ENCODE measurements around the gene AJM1.
"Not testable (repeated sequence)": the region's sequence is repeated elsewhere in the genome, so short reads cannot be mapped to it uniquely, and the experiment has no call there.

Gene AJM1

GRCh38 chr9:136842380-136842948, at the start of gene AJM1:
Gene AJM1, plus strand, starts transcription at chr9:136842478. Its CDS starts 1,937 bp downstream, at chr9:136844415.
- DNase-seq (ENCODE audit: low read depth in 2 of 2): peak; percentile 52 to 53

DNA sequence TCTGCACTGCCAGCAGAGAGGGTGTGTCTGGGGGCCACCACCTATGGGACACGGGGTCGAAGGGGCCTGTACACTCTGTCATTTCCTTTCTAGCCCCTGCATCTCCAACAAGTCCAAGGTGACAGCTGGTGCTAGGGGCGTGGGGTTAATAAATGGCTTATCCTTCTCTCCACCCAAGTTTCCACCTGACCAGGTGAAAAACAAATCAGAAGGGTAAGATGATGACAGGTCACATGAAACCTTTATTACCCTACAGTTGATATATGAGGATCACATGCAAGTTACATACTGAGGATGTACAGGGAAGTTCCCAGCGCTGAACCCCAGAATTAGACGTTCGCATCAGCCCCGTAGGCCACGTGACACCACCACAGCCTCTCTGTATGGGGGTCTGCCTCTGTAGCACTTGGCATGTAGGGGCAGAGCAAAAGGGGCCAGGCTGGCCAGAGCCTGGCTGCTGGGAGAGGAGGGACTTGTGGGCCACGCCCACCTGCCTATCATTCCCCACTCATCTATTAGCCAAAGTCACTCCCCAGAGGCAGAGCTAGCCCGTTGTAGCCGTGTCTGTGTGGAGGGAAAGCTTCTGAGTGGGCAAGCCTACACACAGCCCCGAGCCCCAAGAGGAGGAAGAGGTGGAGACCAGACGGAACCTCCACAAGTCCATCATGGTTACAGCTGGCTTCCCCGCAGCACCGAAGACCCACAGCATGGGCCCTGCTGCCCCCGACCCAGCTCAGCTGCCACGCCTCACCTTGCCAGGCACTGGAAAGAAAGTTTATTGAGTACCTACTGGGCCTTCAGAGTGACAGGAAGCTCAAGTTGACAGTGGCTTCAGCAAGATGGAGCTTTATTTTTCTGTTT, 49.0 kb upstream of the AJM1 start:
- DNase-seq (ENCODE audit: low read depth in 2 of 2): no peak

- no peak for DNase-seq (ENCODE audit: low read depth in 2 of 2)
These were observed 47.8 kb upstream of the AJM1 start for GRCh38 chr9:136794281-136794999.

DNA sequence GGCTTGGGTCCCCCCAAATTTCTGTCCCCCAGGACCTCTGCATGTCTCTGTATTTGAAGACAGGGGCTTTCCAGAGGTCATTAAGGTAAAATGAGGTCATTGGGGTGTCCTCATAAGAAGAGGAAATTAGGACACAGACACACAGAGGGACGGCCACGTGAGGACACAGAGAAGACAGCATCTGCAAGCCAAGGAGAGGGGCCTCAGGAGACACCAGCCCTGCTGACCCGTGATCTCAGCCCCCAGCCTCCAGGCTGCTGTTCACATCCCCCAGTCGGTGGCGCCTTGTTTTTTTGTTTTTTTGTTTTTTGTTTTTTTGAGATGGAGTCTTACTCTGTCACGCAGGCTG, 47.3 kb upstream of the AJM1 start:
- DNase-seq (ENCODE audit: low read depth in 2 of 2): no peak

DNA sequence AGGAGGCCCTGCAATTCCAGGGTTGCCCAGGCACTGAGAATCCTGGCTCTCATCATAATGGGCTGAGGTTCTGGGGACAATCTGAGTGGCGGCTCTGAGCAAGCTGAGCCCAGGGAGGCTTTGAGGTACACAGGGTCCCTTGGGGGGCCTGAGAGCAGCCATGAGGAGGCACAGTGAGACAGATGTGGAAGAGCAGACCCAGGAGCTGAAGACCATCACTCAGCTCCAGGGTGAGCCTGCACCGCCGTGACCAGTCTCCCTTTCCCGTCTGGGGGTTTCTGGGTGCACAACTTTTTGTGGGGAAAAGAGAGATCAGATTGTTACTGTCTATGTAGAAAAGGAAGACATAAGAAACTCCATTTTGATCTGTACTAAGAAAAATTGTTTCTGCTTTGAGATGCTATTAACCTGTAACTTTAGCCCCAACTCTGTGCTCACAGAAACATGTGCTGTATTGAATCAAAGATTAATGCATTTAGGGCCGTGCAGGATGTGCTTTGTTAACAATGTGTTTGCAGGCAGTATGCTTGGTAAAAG, 46.0 kb upstream of the AJM1 start, which contains the start of gene CCDC183:
Gene CCDC183 (plus strand): TSS at position 101 of the 537 bp plus-strand sequence. CDS start 60 bp downstream, at position 161.
- no peak for DNase-seq (ENCODE audit: low read depth in 2 of 2)

DNA sequence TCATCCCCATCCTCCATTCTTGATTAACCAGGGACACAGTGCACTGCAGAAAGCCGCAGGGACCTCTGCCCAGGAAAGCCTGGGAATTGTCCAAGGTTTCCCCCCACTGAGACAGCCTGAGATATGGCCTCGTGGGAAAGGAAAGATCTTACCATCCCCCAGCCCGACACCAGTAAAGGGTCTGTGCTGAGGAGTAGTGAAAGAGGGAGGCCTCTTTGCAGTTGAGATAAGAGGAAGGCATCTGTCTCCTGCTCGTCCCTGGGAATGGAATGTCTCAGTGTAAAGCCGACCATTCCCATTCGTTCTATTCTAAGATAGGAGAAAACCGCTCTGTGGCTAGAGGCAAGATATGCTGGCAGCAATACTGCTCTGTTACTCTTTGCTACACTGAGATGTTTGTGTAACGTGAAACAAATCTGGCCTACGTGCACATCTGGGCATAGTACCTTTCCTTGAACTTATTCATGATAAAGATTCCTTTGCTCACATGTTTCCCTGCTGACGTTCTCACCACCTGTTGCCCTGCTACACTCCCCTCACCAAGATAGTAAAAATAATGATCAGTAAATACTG, 45.4 kb upstream of the AJM1 start:
- DNase-seq (ENCODE audit: low read depth in 2 of 2): not testable (repeated sequence)

GRCh38 chr9:136798708-136799078, 43.6 kb upstream of the AJM1 start:
- DNase-seq (ENCODE audit: low read depth in 2 of 2): no peak

DNA sequence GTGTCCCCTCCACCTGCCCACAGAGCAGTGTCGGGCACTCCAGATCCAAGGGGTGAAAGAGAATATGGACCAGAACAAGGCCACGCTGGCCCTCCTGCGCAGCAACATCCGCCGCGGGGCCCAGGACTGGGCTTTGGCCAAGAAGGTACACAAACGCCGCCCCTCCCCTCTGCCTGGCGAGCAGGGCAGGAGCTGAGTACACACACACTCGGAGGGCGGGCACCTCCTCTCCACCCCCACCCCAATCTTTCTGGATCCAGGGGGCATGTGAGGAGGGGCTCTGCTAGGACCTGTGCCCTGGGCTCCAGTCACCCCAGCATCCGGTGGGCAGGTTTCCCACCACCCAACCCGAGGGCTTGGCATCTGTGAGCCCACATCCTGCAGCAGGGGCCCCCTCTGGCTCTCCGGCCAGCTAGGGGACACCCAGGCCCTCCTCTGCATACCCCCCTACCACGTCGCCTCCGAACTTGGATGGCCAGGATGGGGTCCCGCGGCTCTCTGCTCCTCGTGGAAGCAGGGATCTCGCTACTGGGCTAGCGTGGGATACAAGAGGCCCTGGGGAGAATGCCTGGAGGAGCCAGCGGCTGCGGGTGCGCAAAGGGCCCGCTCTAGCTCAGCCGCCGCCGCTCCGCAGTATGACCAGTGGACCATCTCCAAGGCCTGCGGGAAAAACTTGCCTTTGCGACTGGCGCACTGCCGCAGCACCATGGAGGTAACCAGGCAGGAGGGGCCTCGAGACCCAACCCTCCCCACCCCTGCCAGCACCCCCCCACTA, 43.0 kb upstream of the AJM1 start:
- DNase-seq (ENCODE audit: low read depth in 2 of 2): no peak

GRCh38 chr9:136799854-136800657, 42.2 kb upstream of the AJM1 start:
- peak; percentile 79 to 85 for DNase-seq (ENCODE audit: low read depth in 2 of 2)

- DNase-seq (ENCODE audit: low read depth in 2 of 2): no peak
These were observed 40.0 kb upstream of the AJM1 start for GRCh38 chr9:136802321-136802720.

GRCh38 chr9:136803009-136803550, 39.2 kb upstream of the AJM1 start:
- not testable (repeated sequence) for DNase-seq (ENCODE audit: low read depth in 2 of 2)

DNA sequence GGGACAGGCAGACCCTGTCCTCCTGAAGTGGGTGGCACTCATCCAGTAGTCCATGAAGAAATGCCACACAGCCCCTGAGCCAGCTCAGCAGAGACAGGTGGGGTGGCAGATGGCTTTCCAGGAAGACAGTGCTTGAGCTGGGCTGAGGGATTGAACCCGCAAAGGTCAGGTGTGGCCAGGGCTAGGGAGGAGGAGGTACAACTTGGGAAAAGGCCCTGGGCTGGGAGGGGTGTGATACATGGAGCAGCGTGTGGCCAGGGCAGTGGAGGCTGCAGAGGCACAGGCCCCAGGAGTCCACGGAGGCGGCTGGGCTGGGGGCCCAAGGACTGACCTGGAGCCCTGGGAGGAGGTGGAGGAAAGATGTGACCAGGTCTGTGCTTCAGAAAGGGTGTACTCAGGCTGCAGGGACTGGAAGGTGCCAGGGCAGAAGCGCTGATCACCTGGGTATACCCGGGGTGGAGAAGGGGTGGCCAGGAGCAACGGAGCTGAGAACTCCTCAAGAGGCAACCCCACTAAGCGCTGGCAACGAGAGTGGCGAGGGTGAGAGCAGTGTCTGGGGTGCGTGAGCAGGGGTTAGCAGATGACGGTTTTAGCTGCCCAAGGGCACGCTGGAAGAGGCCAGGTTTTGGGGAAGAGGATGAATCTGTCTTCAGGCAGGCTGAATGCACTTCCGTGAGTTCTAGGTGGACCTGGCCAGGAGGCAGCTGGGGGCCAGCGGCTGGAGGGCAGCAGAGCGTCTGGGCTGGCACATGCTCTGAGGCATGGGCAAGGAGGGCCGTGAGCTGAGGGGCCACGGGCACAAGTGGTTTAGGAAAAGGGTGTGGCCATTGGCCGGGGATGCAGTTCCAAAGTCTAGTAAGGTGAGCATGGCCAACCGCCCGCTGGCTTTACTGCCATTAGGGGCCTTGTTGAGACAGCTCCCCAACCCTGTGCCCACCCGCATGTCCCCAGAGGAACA, 38.4 kb upstream of the AJM1 start:
- no peak for DNase-seq (ENCODE audit: low read depth in 2 of 2)

DNA sequence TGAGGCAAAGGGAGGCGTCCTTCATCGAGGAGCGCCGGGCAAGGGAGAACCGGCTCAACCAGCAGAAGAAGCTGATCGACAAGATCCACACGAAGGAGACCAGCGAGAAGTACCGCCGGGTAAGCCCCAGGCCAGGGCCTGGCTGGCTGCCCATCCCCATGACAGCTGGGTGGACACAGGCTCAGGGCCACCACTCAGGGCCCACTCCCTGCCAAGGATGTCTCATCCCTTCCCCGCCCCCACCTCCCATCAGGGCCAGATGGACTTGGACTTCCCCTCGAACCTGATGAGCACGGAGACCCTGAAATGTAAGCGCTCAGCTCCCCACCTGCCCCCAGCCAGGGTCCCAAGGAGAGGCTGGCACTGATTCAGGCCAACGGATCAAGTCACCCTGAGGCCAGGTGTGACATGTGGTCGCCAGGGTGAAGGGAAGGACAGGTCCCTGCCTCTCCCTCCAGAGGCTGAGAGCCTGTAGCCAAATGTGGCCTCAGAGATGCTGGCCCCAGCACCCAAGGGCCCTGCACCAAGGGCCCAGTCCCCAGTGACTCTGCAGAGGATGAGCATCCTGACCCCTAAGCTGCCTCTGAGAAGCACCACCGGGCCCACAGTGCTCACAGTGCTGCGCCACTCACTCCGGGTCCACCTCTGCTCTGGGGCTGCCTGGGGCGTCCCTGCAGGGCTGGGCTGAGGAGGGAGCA, 37.6 kb upstream of the AJM1 start:
- no peak for DNase-seq (ENCODE audit: low read depth in 2 of 2)

DNA sequence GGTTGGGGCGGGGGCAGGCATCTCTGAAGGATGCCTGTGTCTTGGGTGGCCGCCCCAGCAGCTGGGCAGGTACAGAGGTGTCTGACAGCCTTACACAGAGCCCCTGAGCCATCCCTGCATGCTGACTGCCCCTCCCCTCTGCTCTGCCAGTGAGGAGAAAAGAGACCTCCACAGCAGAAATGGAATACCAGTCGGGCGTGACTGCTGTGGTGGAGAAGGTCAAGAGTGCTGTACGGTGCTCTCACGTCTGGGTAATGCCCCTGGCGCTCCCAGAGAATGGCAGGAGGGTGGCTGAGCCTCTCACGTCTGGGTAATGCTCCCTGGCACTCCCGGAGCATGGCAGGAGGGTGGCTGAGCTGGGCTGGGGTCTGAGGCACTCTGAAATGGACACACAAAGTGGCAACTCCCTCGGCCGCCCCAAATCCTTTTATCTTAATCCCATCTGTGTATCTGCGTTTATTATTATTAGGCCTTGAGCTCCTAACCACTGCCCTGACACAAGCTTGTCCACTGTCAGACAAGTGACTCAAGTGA, 37.0 kb upstream of the AJM1 start:
- DNase-seq (ENCODE audit: low read depth in 2 of 2): no peak

GRCh38 chr9:136806067-136806466, 36.2 kb upstream of the AJM1 start:
- no peak for DNase-seq (ENCODE audit: low read depth in 2 of 2)

- DNase-seq (ENCODE audit: low read depth in 2 of 2): no peak
These were observed 35.6 kb upstream of the AJM1 start for GRCh38 chr9:136806631-136807201.

DNA sequence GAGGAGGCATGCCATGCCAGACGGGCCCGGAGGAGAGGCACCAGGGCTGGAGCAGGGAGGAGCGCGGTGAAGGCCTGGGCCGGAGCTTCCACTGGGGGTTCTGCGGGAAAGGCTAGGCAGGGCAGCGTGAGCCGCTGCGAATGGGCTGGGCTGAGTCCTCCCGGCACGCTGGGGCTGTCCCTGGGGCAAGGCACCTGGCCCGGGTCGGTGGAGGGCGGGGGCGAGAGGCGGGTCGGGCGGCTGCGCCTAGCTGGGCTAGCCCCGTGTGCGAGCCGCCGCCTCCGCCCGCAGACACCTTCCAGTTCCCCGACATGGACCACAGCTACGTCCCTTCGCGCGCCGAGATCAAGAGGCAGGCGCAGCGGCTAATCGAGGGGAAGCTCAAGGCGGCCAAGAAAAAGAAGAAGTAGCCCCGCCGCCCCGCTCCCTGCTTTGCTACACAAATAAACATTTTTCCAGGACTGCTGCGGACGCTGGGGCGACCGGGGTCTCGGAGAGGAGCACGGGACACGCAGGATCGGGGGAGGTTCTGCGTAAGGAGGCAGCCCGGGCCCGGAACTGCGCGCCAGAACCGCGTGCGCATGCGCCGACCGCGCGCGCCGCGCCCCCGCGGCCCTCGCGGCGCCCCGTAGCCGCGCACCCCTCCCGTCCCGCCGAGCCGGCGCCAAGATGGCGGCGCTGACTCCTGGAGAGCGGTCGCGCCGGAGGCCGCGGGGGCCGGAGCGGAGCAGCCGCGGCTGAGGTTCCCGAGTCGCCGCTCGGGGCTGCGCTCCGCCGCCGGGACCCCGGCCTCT, 34.8 kb upstream of the AJM1 start, which contains the start of gene RABL6:
Gene RABL6 (plus strand): TSS at position 668 of the 794 bp plus-strand sequence. CDS start 249 bp downstream, outside the sequence.
- DNase-seq (ENCODE audit: low read depth in 2 of 2): peak; percentile 58 to 67

Measured in stimulated activated CD4-positive, alpha-beta T cell treated with anti-CD3 and anti-CD28 coated beads, Interleukin-1b, Interleukin-23, amount 100 ng/mL, for 1 hour (primary cell).